UCSD-AML1 (cell line): ENCODE results near the gene LILRA2.
"Not testable (repeated sequence)": the region's sequence is repeated elsewhere in the genome, so short reads cannot be mapped to it uniquely, and the experiment has no call there.

ENCODE experiments used
- DNase-seq: peaks from one replicate; lab custom pipeline; 2025; ENCODE audit not compliant: unreplicated experiment; lab: John Stamatoyannopoulos, UW

Gene LILRA2

GRCh38 chr19:54570316-54570715, 3.3 kb upstream of the LILRA2 start:
- DNase-seq: no peak

GRCh38 chr19:54571715-54572615, 1.6 kb upstream of the LILRA2 start:
- not testable (repeated sequence) for DNase-seq

GRCh38 chr19:54572696-54573311, 786 bp upstream of the LILRA2 start:
- DNase-seq: peak; percentile 59

- no peak for DNase-seq
Measured at GRCh38 chr19:54574051-54574450, 461 bp downstream of the LILRA2 start.

- DNase-seq: no peak
Measured at GRCh38 chr19:54574527-54575056, 1.0 kb downstream of the LILRA2 start.

- DNase-seq: not testable (repeated sequence)
Measured at GRCh38 chr19:54575205-54575604, 1.6 kb downstream of the LILRA2 start.

- DNase-seq: no peak
Measured at GRCh38 chr19:54576411-54576976, 2.9 kb downstream of the LILRA2 start.

GRCh38 chr19:54577334-54577733, 3.7 kb downstream of the LILRA2 start:
- no peak for DNase-seq

GRCh38 chr19:54578268-54578667, 4.7 kb downstream of the LILRA2 start:
- DNase-seq: not testable (repeated sequence)

GRCh38 chr19:54586397-54586796, 12.8 kb downstream of the LILRA2 start:
- DNase-seq: no peak

GRCh38 chr19:54587026-54587425, 13.4 kb downstream of the LILRA2 start:
- DNase-seq: no peak

GRCh38 chr19:54593445-54593844, 19.9 kb downstream of the LILRA2 start, which contains the start of gene LILRA1:
Gene LILRA1, plus strand, starts transcription at chr19:54593632. Its CDS starts 613 bp downstream, at chr19:54594245.
- DNase-seq: peak; percentile 27

GRCh38 chr19:54593931-54594626, 20.5 kb downstream of the LILRA2 start:
- not testable (repeated sequence) for DNase-seq

GRCh38 chr19:54594737-54595136, 21.1 kb downstream of the LILRA2 start:
- no peak for DNase-seq

- DNase-seq: not testable (repeated sequence)
Measured at GRCh38 chr19:54595680-54596436, 22.3 kb downstream of the LILRA2 start.

- DNase-seq: no peak
Measured at GRCh38 chr19:54600212-54600611, 26.6 kb downstream of the LILRA2 start.

- no peak for DNase-seq
Measured at GRCh38 chr19:54606230-54606629, 32.6 kb downstream of the LILRA2 start.

GRCh38 chr19:54606891-54607784, 33.5 kb downstream of the LILRA2 start:
- no peak for DNase-seq

GRCh38 chr19:54607785-54608150, 34.2 kb downstream of the LILRA2 start:
- DNase-seq: no peak
